ENCODE results near the gene RNF130.
A peak's percentile ranks its signal among the peaks of the same experiment; 100 is the strongest.

RNF130 gene

GRCh38 chr5:180086816-180087399 is 15.3 kb upstream of the RNF130 start:
- no peak for TF ChIP-seq EP300 (IDR thresholded peaks at IDR 0.05; ENCODE audit: borderline replicate concordance)
- TF ChIP-seq USF1 (IDR thresholded peaks at IDR 0.05): no peak
- no peak for TF ChIP-seq REST (IDR thresholded peaks at IDR 0.05; ENCODE audit: low read depth)
- no peak for TF ChIP-seq FOXM1 (IDR thresholded peaks at IDR 0.05; ENCODE audit: borderline replicate concordance, low read depth)
- no peak for TF ChIP-seq EGR1 (IDR thresholded peaks at IDR 0.05)
- TF ChIP-seq, protein P1, sequence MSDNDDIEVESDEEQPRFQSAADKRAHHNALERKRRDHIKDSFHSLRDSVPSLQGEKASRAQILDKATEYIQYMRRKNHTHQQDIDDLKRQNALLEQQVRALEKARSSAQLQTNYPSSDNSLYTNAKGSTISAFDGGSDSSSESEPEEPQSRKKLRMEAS (IDR thresholded peaks at IDR 0.05): no peak
- no peak for TF ChIP-seq CREB1 (IDR thresholded peaks at IDR 0.05; ENCODE audit: low read depth)

- no peak for TF ChIP-seq CEBPB (IDR thresholded peaks at IDR 0.05)
- TF ChIP-seq REST (IDR thresholded peaks at IDR 0.05; ENCODE audit: low read depth): no peak
- no peak for TF ChIP-seq EP300 (IDR thresholded peaks at IDR 0.05; ENCODE audit: borderline replicate concordance)
- no peak for TF ChIP-seq RAD21 (IDR thresholded peaks at IDR 0.05; ENCODE audit: low read depth)
- no peak for TF ChIP-seq TEAD4 (IDR thresholded peaks at IDR 0.05)
- TF ChIP-seq TAF1 (IDR thresholded peaks at IDR 0.05; ENCODE audit: low read depth): no peak
- no peak for TF ChIP-seq NFIC (IDR thresholded peaks at IDR 0.05)
- no peak for TF ChIP-seq CREB1 (IDR thresholded peaks at IDR 0.05; ENCODE audit: low read depth)
- TF ChIP-seq FOXM1 (IDR thresholded peaks at IDR 0.05; ENCODE audit: borderline replicate concordance, low read depth): no peak
- TF ChIP-seq YY1 (IDR thresholded peaks at IDR 0.05; ENCODE audit: low read depth): no peak
- TF ChIP-seq EGR1 (IDR thresholded peaks at IDR 0.05): no peak
- no peak for TF ChIP-seq ZBTB7A (IDR thresholded peaks at IDR 0.05; ENCODE audit: low read depth)
- TF ChIP-seq TCF12 (IDR thresholded peaks at IDR 0.05; ENCODE audit: low read depth): no peak
- no peak for TF ChIP-seq USF1 (IDR thresholded peaks at IDR 0.05)
- TF ChIP-seq, protein P1 (IDR thresholded peaks at IDR 0.05): no peak
Observed at GRCh38 chr5:180085837-180086236, 14.3 kb upstream of the RNF130 start.

GRCh38 chr5:180084638-180085561 is 13.3 kb upstream of the RNF130 start:
- TF ChIP-seq ZBTB7A (IDR thresholded peaks at IDR 0.05; ENCODE audit: low read depth) (no peak), CEBPB (IDR thresholded peaks at IDR 0.05) (no peak), NFIC (IDR thresholded peaks at IDR 0.05) (peak; percentile 54), TAF1 (IDR thresholded peaks at IDR 0.05; ENCODE audit: low read depth) (no peak), YY1 (IDR thresholded peaks at IDR 0.05; ENCODE audit: low read depth) (no peak), TCF12 (IDR thresholded peaks at IDR 0.05; ENCODE audit: low read depth) (no peak), FOXM1 (IDR thresholded peaks at IDR 0.05; ENCODE audit: borderline replicate concordance, low read depth) (no peak), TEAD4 (IDR thresholded peaks at IDR 0.05) (no peak)

DNA sequence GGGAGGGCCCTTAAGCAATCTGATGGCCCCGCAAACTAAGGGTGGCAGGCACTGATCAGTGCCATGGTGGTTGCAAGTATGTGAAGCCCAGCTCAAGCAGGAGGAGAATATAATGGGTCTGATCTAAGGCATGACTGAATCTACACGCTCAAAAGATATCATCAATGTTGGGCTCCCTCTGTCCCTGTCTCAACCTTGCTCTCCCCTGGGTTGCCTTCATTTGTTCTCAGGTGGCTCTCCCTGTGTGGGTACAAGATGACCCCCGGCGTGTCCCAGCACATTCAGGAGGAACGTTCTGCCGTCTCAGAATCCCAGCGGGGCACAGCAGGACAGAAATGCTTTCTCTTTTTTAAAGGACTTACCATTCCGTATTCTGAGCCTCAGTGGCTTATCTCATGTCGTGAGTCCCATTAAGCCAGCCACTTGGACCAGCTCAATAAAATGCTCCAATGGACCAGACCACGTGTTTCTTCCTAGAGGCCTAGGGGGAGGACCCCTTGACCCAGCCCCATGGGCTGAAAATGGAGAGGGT is 12.0 kb upstream of the RNF130 start:
- TF ChIP-seq YY1 (IDR thresholded peaks at IDR 0.05; ENCODE audit: low read depth) (no peak), CREB1 (IDR thresholded peaks at IDR 0.05; ENCODE audit: low read depth) (no peak), RAD21 (IDR thresholded peaks at IDR 0.05; ENCODE audit: low read depth) (no peak), USF1 (IDR thresholded peaks at IDR 0.05) (no peak), CEBPB (IDR thresholded peaks at IDR 0.05) (no peak), EGR1 (IDR thresholded peaks at IDR 0.05) (no peak), NFIC (IDR thresholded peaks at IDR 0.05) (no peak), TEAD4 (IDR thresholded peaks at IDR 0.05) (no peak), FOXM1 (IDR thresholded peaks at IDR 0.05; ENCODE audit: borderline replicate concordance, low read depth) (no peak), REST (IDR thresholded peaks at IDR 0.05; ENCODE audit: low read depth) (no peak), TAF1 (IDR thresholded peaks at IDR 0.05; ENCODE audit: low read depth) (no peak), EP300 (IDR thresholded peaks at IDR 0.05; ENCODE audit: borderline replicate concordance) (no peak), TCF12 (IDR thresholded peaks at IDR 0.05; ENCODE audit: low read depth) (no peak), ZBTB7A (IDR thresholded peaks at IDR 0.05; ENCODE audit: low read depth) (no peak)
- TF ChIP-seq, protein P1 (IDR thresholded peaks at IDR 0.05): no peak
